HepG2 (cell line): ENCODE data around the gene CIART. TPM values are rescaled to one million over a fixed set of nuclear protein-coding genes. Genes with fewer than 3 reads are reported as not detected.

ENCODE experiments used
- ATAC-seq: fragments of 200-7000 bp; cut with Tn5 transposase; 3 replicates; pipeline ENCODE4 v1.9.1; 2020; ENCODE audit warnings: mild to moderate bottlenecking, moderate library complexity
- BruUV-seq: library from RNA; stranded (reverse); fragments of 400-500 nt; replicated peaks from 2 replicates; lab custom pipeline; 2021; lab: Mats Ljungman, UMichigan
- CTCF ChIA-PET: fragments of 300-600 bp; formaldehyde crosslinking; extraction: SDS; loops from one replicate; lab custom pipeline; 2021; ENCODE audit warnings: low total read pairs, inconsistent platforms, low intra/inter-chr PET ratio; lab: Yijun Ruan, JAX
- POLR2A ChIA-PET: fragments of 350-600 bp; sonication (Branson Sonifier 250); formaldehyde crosslinking; loops from one replicate; lab custom pipeline; 2020; ENCODE audit warnings: antibody characterized with exemption, inconsistent platforms; lab: Yijun Ruan, JAX
- DNase-seq: peaks from one replicate; pipeline ENCODE4 v3.0.0-alpha.2; 2015; ENCODE audit warnings: low spot score
- FAIRE-seq: peaks from 3 replicates; lab custom pipeline; 2011; peaks lifted over from hg19 to GRCh38; lab: Jason Lieb, UNC
- H2AFZ ChIP-seq: one replicate; pipeline ENCODE4 v1.6.1; 2011; ENCODE audit warnings: low read length, inconsistent platforms
- H3K27ac ChIP-seq: fragments of 300-600 bp; 3 replicates; pipeline ENCODE4 v1.8.0; 2011; ENCODE audit warnings: mixed run types, mild to moderate bottlenecking, mixed read lengths, low read length, inconsistent platforms; ENCODE audit not compliant: insufficient read depth; ENCODE audit errors: extremely low read length
- H3K27me3 ChIP-seq, 2 experiments: fragments of 200-600 bp in 1 of 2; 2 replicates in 1 of 2; 3 replicates in 1 of 2; pipeline versions ENCODE4 v1.6.0 to v1.8.0; 2011; ENCODE audit warnings: low read length in 2 of 2, mild to moderate bottlenecking in 2 of 2, moderate library complexity in 2 of 2, inconsistent platforms in 1 of 2; ENCODE audit not compliant: insufficient read depth in 2 of 2, control insufficient read depth in 1 of 2
- H3K36me3 ChIP-seq, 2 experiments: fragments of 200-600 bp in 1 of 2; replicated peaks in 1 of 2; 2 replicates in 1 of 2; 3 replicates in 1 of 2; pipeline versions ENCODE4 v1.5.1 to v1.8.0; 2011; ENCODE audit warnings: low read length in 2 of 2, inconsistent platforms in 1 of 2; ENCODE audit not compliant: insufficient read depth in 2 of 2, control insufficient read depth in 1 of 2
- H3K4me1 ChIP-seq: 2 replicates; pipeline ENCODE4 v1.5.1; 2012; ENCODE audit warnings: low read length, inconsistent platforms; ENCODE audit not compliant: insufficient read depth
- H3K4me2 ChIP-seq: 2 replicates; pipeline ENCODE4 v1.6.0; 2011; ENCODE audit warnings: low read depth, low read length, inconsistent platforms
- H3K4me3 ChIP-seq, 3 experiments: fragments of 200-600 bp in 1 of 3; sonication (generic), shearing (Covaris generic) in 1 of 3; replicated peaks in 1 of 3; 2 replicates each; pipeline ENCODE4 v1.5.1; 2011 to 2016; ENCODE audit warnings: low read length in 3 of 3, inconsistent platforms in 2 of 3, low read depth in 2 of 3, mild to moderate bottlenecking in 2 of 3, control low read depth in 1 of 3, mixed read lengths in 1 of 3; ENCODE audit not compliant: insufficient read depth in 1 of 3
- H3K79me2 ChIP-seq: one replicate; pipeline ENCODE4 v1.6.1; 2011; ENCODE audit warnings: low read length, inconsistent platforms; ENCODE audit not compliant: insufficient read depth
- H3K9ac ChIP-seq: 2 replicates; pipeline ENCODE4 v1.6.0; 2011; ENCODE audit warnings: mild to moderate bottlenecking, low read depth, low read length, inconsistent platforms; ENCODE audit not compliant: insufficient read depth
- H3K9me3 ChIP-seq: 2 replicates; pipeline ENCODE4 v1.5.1; 2012; ENCODE audit warnings: mild to moderate bottlenecking, low read length
- H4K20me1 ChIP-seq: 2 replicates; pipeline ENCODE4 v1.6.0; 2011; ENCODE audit warnings: inconsistent platforms, mild to moderate bottlenecking, low read length, moderate library complexity; ENCODE audit not compliant: insufficient read depth
- EP300 ChIP-seq, 3 experiments: sonication (generic) in 1 of 3; formaldehyde crosslinking in 1 of 3; IDR thresholded peaks; 2 replicates each; pipeline versions ENCODE4 v1.5.1 to v1.6.1; 2011 to 2020; ENCODE audit warnings: low read depth in 2 of 3, low read length in 2 of 3, borderline replicate concordance in 1 of 3, improper control_type of control experiment in 1 of 3, mild to moderate bottlenecking in 1 of 3, missing genetic modification reagents in 1 of 3, moderate library complexity in 1 of 3
- ETV5 ChIP-seq: IDR thresholded peaks from 2 replicates; pipeline ENCODE4 v1.6.1; 2018; ENCODE audit warnings: missing biosample characterization, missing genetic modification reagents, inconsistent platforms, borderline replicate concordance
- POLR2A ChIP-seq, 2 experiments: IDR thresholded peaks; 2 replicates each; pipeline ENCODE4 v1.6.1; 2011; ENCODE audit warnings: low read depth in 2 of 2, low read length in 2 of 2, mild to moderate bottlenecking in 1 of 2, moderate library complexity in 1 of 2; ENCODE audit not compliant: insufficient read depth in 1 of 2
- PRDM4 ChIP-seq: sonication (generic); formaldehyde crosslinking; IDR thresholded peaks from 2 replicates; pipeline ENCODE4 v1.9.0; 2021; ENCODE audit warnings: missing genetic modification reagents, borderline replicate concordance
- RFXANK ChIP-seq: IDR thresholded peaks from 2 replicates; pipeline ENCODE4 v1.6.1; 2016
- SNAPC4 ChIP-seq: sonication (generic); formaldehyde crosslinking; IDR thresholded peaks from 2 replicates; pipeline ENCODE4 v1.4.0; 2020; ENCODE audit warnings: mild to moderate bottlenecking, missing genetic modification reagents
- ZNF143 ChIP-seq: sonication (generic); formaldehyde crosslinking; IDR thresholded peaks from 2 replicates; pipeline ENCODE4 v1.4.0; 2020; ENCODE audit warnings: missing genetic modification reagents
- ZNF772 ChIP-seq: sonication (generic); formaldehyde crosslinking; IDR thresholded peaks from 2 replicates; pipeline ENCODE4 v1.5.0; 2020; ENCODE audit warnings: mild to moderate bottlenecking, missing genetic modification reagents
- ZNF792 ChIP-seq: IDR thresholded peaks from 2 replicates; pipeline ENCODE4 v1.6.1; 2016
- WGBS: methylation state at CpG from one replicate; pipeline ENCODE4 v1.1.6; 2017; ENCODE audit warnings: low lambda C conversion rate; 5-methylcytosine and 5-hydroxymethylcytosine counted together
- in situ Hi-C: cut with HindIII; loops from 2 replicates; pipeline ENCODE4 v1.10.0; 2017; ENCODE audit warnings: low pct_unique_long_range_greater_than_20kb; ENCODE audit not compliant: extremely low pct_ligation_motif_present
- intact Hi-C: fragments of 100-400 bp; cut with micrococcal nuclease; formaldehyde crosslinking; loops from one replicate; pipeline ENCODE4 v1.10.0; 2022; ENCODE audit not compliant: unreplicated experiment
- polyA plus RNA-seq, 8 experiments: library from polyadenylated mRNA; depleted of rRNA in 3 of 8; stranded (reverse) in 7 of 8; unstranded in 1 of 8; fragments of >200 nt; fragmentation: Illumina TruSeq in 4 of 8; extraction: Trizol in 4 of 8; gene quantifications; 2 replicates each; pipeline versions ENCODE4 v1.2.1 to v1.2.3, GENCODE V29; 2011 to 2016; ENCODE audit warnings: low read depth in 4 of 8, missing spikeins in 1 of 8, mixed read lengths in 1 of 8; ENCODE audit not compliant: insufficient read depth in 1 of 8
- total RNA-seq, 5 experiments: library from RNA; depleted of rRNA; stranded (reverse); fragments of >200 nt; fragmentation: Illumina TruSeq; extraction: Trizol; gene quantifications; 2 replicates each; pipeline ENCODE4 v1.2.3, GENCODE V29; 2016; ENCODE audit warnings: low read depth in 1 of 5

Gene CIART
- total and polyA plus RNA-seq, 2 of the 13 experiments (the other 11 are each of a cell fraction or from before 2014, with no cell fraction given), result 0.58 TPM; not detected in 1

GRCh38 chr1:150262388-150263320, 19.7 kb upstream of the CIART start:
- Histone ChIP-seq H3K27me3 (no peaks in the 10 kb centered on the region; a peak in 1 of 5 replicates), H3K4me2 (no peak overlapping the region), H3K36me3 (peaks cover 8 to 26% of the 10 kb centered on the region in 2 experiments; a peak in 4 of 5 replicates), H3K9ac (no peak overlapping the region), H3K4me1 (peaks cover 41% of the 10 kb centered on the region), H3K9me3 (no peaks in the 10 kb centered on the region), H4K20me1 (no peaks in the 10 kb centered on the region), H2AFZ (no peak overlapping the region), H3K27ac (no peak overlapping the region), H3K4me3 (no peak overlapping the region), H3K79me2 (peaks cover 12% of the 10 kb centered on the region)
- no peak for ATAC-seq
- no TSS peak for BruUV-seq
- DNase-seq, result no peak
- POLR2A ChIA-PET, result interaction anchor here (0.6 to 1.9 kb wide), 2 partner anchors 18 to 125 kb away, joined by 4 to 5 read pairs; no protein-coding TSS in a partner anchor
- intact Hi-C loops (no loop called here), in situ Hi-C loops (no loop called here)
- TF ChIP-seq EP300 (IDR thresholded peaks at IDR 0.05; ENCODE audit: low read depth in 2 of 2, low read length in 2 of 2) (no peak), EP300 (CRISPR knock-in tag; IDR thresholded peaks at IDR 0.05; ENCODE audit: borderline replicate concordance) (no peak), POLR2A (IDR thresholded peaks at IDR 0.05; ENCODE audit: insufficient read depth in 1 of 2, low read depth in 2 of 2, low read length in 2 of 2) (0 out of 4 replicates have a peak, but pooled peaks of 1 of the 2 experiments have one; percentile 7)
- CTCF ChIA-PET, result no interaction called here
- WGBS, result 91% methylated on average over 6 of the region's 6 CpGs
- no peak for FAIRE-seq

GRCh38 chr1:150263549-150263948, 18.8 kb upstream of the CIART start:
- Histone ChIP-seq H3K4me2 (no peak overlapping the region), H2AFZ (no peak overlapping the region), H3K4me1 (peaks cover 35% of the 10 kb centered on the region), H4K20me1 (no peaks in the 10 kb centered on the region), H3K79me2 (peaks cover 21% of the 10 kb centered on the region), H3K4me3 (no peak overlapping the region), H3K27ac (no peak overlapping the region), H3K27me3 (no peaks in the 10 kb centered on the region), H3K9me3 (no peaks in the 10 kb centered on the region), H3K36me3 (peaks cover 8 to 26% of the 10 kb centered on the region in 2 experiments; a peak in 4 of 5 replicates), H3K9ac (no peak overlapping the region)
- ChIA-PET CTCF (no interaction called here), POLR2A (interaction anchor here (0.6 to 1.9 kb wide), 2 partner anchors 17 to 124 kb away, joined by 4 to 5 read pairs; no protein-coding TSS in a partner anchor)
- in situ Hi-C loops, result no loop called here
- DNase-seq, result no peak
- FAIRE-seq, result no peak
- WGBS, result 84% methylated on average over 5 of the region's 6 CpGs
- no peak for ATAC-seq
- intact Hi-C loops, result no loop called here
- BruUV-seq, result no TSS peak
- TF ChIP-seq ETV5, result no peak
- TF ChIP-seq ZNF772 (CRISPR knock-in tag), result no peak
- TF ChIP-seq PRDM4, result no peak
- TF ChIP-seq SNAPC4 (CRISPR knock-in tag), result no peak
- no peak for TF ChIP-seq RFXANK
- TF ChIP-seq ZNF143 (CRISPR knock-in tag), result no peak
- TF ChIP-seq ZNF792, result no peak
